Uterus (tissue), 4 donors: ENCODE data around the gene STEAP2. TPM values are rescaled to one million over a fixed set of nuclear protein-coding genes. Genes with fewer than 3 reads are reported as not detected.

Source experiments
- DNase-seq, 2 donors: peaks; one replicate each; pipeline ENCODE4 v3.0.0-alpha.2; 2019 to 2020
- H3K27ac ChIP-seq, 2 donors: fragments of 200-600 bp; sonication (generic); 1 replicate in 1 of 2; 2 replicates in 1 of 2; pipeline ENCODE4 v1.5.1; 2016 to 2018
- H3K27me3 ChIP-seq, 2 donors: fragments of 200-600 bp; sonication (generic); one replicate each; pipeline ENCODE4 v1.5.1; 2018 to 2019; ENCODE audit warnings: control low read depth in 1 of 2
- H3K36me3 ChIP-seq, 2 donors: fragments of 200-600 bp; sonication (generic); one replicate each; pipeline ENCODE4 v1.5.1; 2019; ENCODE audit warnings: control low read depth in 1 of 2
- H3K4me1 ChIP-seq, 2 donors: fragments of 200-600 bp; sonication (generic); one replicate each; pipeline ENCODE4 v1.5.1; 2018 to 2019; ENCODE audit warnings: control low read depth in 1 of 2
- H3K4me3 ChIP-seq, 2 donors: fragments of 200-600 bp; sonication (generic); 1 replicate in 1 of 2; 2 replicates in 1 of 2; pipeline ENCODE4 v1.5.1; 2018 to 2019; ENCODE audit warnings: mild to moderate bottlenecking in 1 of 2
- H3K9me3 ChIP-seq, 2 donors: fragments of 200-600 bp; sonication (generic); one replicate each; pipeline ENCODE4 v1.5.1; 2019; ENCODE audit warnings: control low read depth in 1 of 2
- POLR2A ChIP-seq, 2 donors: fragments of 450-650 bp; IDR thresholded peaks; one replicate each; pipeline ENCODE4 v1.6.1; 2016; ENCODE audit warnings: antibody characterized with exemption in 2 of 2, mild to moderate bottlenecking in 1 of 2, moderate library complexity in 1 of 2
- intact Hi-C: fragments of 100-400 bp; cut with DNase I; formaldehyde crosslinking; loops from one replicate; pipeline ENCODE4 v1.15.1; 2023; ENCODE audit warnings: low total_unique reads
- total RNA-seq, 4 donors: library from RNA; depleted of rRNA in 3 of 4; stranded (reverse); fragments of >200 nt in 3 of 4; gene quantifications; one replicate each; pipeline versions ENCODE4 v1.1.0 to v1.2.4, GENCODE V29; 2014 to 2023
- TF ChIP-seq, protein P1 (sequence below), 4 experiments: fragments of 200-600 bp in 2 of 4; fragments of 450-650 bp in 2 of 4; sonication (generic) in 2 of 4; IDR thresholded peaks; one replicate each; pipeline ENCODE4 v1.5.1; 2016 to 2019; ENCODE audit warnings: antibody characterized with exemption in 4 of 4, mild to moderate bottlenecking in 2 of 4, moderate library complexity in 1 of 4
- donor health status: DM: yes; HTN: yes; CAD: no.

Gene STEAP2
- total RNA-seq, 4 donors from 2014 or later = 18.0 to 48.2 (median 31.2) TPM

DNA sequence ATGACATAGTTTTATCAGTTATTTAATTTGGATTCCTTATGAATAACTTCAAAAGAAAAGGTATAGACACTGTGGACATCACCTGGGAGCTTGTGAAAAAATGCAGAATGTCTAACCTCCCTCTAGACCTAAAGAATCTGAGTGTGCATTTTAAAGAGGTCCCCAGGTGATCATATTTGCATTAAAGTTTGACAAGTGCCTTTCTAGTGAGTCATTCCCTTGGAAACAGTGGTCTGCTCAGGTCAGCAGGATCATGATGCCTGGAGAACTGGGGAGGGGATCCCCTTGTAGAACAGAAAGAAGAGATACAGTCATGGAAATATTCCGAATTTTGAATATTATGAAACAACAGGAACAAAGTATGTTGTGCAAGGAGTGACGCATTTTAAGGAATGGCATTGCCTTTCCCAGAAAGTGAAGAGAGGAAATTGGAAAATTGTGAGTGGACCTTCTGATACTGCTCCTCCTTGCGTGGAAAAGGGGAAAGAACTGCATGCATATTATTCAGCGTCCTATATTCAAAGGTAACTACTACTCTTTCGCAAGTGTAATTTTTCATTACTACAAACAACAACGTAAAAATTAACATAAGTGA, 4.6 kb downstream of the STEAP2 start:
- Histone ChIP-seq H3K4me3 (no peak overlapping the region), H3K27me3 (no peaks in the 10 kb centered on the region), H3K4me1 (no peaks in the 10 kb centered on the region), H3K9me3 (no peaks in the 10 kb centered on the region), H3K27ac (no peak overlapping the region), H3K36me3 (no peaks in the 10 kb centered on the region)
- no peak for DNase-seq
- intact Hi-C loops = no loop called here
- TF ChIP-seq, protein P1, sequence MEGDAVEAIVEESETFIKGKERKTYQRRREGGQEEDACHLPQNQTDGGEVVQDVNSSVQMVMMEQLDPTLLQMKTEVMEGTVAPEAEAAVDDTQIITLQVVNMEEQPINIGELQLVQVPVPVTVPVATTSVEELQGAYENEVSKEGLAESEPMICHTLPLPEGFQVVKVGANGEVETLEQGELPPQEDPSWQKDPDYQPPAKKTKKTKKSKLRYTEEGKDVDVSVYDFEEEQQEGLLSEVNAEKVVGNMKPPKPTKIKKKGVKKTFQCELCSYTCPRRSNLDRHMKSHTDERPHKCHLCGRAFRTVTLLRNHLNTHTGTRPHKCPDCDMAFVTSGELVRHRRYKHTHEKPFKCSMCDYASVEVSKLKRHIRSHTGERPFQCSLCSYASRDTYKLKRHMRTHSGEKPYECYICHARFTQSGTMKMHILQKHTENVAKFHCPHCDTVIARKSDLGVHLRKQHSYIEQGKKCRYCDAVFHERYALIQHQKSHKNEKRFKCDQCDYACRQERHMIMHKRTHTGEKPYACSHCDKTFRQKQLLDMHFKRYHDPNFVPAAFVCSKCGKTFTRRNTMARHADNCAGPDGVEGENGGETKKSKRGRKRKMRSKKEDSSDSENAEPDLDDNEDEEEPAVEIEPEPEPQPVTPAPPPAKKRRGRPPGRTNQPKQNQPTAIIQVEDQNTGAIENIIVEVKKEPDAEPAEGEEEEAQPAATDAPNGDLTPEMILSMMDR (IDR thresholded peaks at IDR 0.05) = no peak
- TF ChIP-seq POLR2A (IDR thresholded peaks at IDR 0.05) = no peak

DNA sequence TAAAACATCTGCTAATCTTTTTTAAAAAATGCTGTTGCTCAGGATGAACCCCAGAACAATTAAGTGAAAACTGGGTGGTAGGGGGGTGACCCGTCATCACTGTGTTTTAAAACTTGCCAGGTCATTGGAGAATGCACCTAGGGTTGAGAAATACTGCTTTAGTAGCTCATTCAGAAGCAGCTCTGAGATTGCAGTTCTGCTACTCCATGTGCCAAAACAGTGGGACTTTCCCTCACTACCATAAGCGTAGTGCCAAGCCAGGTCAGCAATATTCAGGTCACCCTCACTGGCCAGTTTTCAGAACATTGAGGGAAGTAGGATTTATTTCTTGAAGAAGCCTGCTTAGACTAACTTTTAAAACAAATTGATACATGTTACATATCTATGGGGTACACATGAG, 5.2 kb downstream of the STEAP2 start:
- TF ChIP-seq POLR2A (IDR thresholded peaks at IDR 0.05) = no peak
- TF ChIP-seq, protein P1 (IDR thresholded peaks at IDR 0.05) = no peak

DNA sequence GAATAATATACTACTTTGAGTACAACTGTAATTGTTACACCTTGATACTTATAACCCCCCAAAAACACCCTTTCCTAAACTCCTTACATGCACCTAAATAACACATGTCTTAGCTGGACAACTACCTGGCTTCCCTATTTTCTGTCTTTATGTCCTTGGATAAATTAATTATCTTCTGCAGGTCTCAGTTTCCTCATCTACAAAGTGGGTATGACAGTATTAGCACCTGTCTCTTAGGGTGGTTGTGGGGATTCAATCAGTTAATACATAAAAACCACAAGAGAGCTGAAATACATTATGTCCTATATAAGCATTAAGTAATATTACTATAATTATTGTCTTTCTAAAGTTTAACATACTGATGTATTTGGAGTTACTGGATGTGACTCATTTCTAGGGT, 10.8 kb downstream of the STEAP2 start:
- Histone ChIP-seq H3K27ac (peak overlapping the region in 1 of 2 donors; percentile 68), H3K4me3 (no peak overlapping the region), H3K4me1 (no peaks in the 10 kb centered on the region), H3K27me3 (no peaks in the 10 kb centered on the region), H3K36me3 (no peaks in the 10 kb centered on the region), H3K9me3 (no peaks in the 10 kb centered on the region)
- intact Hi-C loops = no loop called here
- no peak for DNase-seq
- no peak for TF ChIP-seq POLR2A (IDR thresholded peaks at IDR 0.05)
- TF ChIP-seq, protein P1 (IDR thresholded peaks at IDR 0.05) = no peak

More for the DNA sequence above, 5.2 kb downstream of the STEAP2 start:
- no peak for DNase-seq
- H3K36me3 ChIP-seq = no peaks in the 10 kb centered on the region
- no peaks in the 10 kb centered on the region for H3K9me3 ChIP-seq
- H3K27me3 ChIP-seq = no peaks in the 10 kb centered on the region
- H3K27ac ChIP-seq = no peak overlapping the region
- H3K4me1 ChIP-seq = no peaks in the 10 kb centered on the region
- no peak overlapping the region for H3K4me3 ChIP-seq
- intact Hi-C loops = no loop called here

DNA sequence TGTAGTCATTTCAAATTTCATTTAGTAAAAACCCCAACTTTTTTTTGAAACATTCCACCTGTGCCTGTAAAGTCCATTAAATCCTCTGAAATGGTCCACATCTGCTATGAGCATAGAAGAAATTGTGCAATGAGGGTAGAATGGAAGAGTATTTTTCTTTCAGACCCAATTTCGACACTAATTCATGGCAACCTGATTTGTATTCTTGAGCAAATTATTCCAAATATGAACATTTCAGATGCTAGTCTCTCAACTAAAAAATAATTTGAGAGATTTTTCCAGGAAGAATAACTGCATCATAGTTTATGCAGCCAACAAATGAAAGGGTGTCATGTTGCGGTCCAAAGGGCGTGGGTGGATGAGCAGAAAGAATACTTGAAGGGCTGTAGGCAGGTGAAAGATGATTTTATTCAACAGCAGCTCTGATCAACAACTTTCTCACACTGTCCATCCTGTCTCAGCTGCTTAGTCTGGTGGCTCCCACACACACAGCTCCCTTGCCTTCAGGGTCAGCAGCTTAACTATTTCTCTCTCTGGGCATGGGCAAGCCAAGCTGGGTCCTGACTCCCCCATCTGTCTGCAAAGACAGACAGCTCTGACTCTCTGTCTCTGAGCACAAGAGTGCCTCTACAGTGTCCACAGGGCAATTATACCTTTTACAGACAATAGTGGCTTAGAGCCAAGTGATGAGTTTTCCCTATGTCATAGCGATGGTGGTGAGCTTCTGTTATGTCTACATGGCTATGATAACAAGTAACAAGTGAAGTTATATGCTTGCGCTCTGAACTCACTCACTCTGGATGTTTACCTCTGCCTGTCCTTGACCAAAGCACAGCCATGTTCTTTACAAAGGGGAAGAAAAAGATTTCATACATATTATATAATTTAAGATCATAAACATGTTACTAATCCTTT, 11.5 kb downstream of the STEAP2 start:
- DNase-seq = peak; percentile 55 to 75
- Histone ChIP-seq H3K4me1 (no peaks in the 10 kb centered on the region), H3K27me3 (no peaks in the 10 kb centered on the region), H3K36me3 (no peaks in the 10 kb centered on the region), H3K27ac (peak overlapping the region in 1 of 2 donors; percentile 68), H3K4me3 (no peak overlapping the region), H3K9me3 (no peaks in the 10 kb centered on the region)
- TF ChIP-seq, protein P1 (IDR thresholded peaks at IDR 0.05) = no peak
- no peak for TF ChIP-seq POLR2A (IDR thresholded peaks at IDR 0.05)
- intact Hi-C loops = no loop called here

DNA sequence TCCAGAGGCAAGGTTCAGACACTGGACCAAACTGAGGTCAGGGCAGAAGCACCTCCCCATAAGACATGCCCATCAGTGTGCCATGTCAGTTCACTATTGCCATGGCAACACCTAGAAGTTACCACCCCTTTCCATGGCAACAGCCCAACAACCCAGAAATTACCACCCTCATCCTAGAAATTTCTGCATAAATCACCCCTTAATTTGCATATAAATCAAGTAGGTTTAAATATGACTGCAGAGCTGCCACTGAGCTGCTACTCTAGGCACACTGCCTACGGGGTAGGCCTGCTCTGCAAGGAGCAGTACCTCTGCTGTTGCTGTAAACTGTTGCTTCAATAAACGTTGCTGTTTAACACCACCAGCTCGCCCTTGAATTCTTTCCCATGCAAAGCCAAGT, 12.7 kb downstream of the STEAP2 start:
- TF ChIP-seq POLR2A (IDR thresholded peaks at IDR 0.05) = no peak
- TF ChIP-seq, protein P1 (IDR thresholded peaks at IDR 0.05) = no peak
- DNase-seq = no peak
- no peaks in the 10 kb centered on the region for H3K4me1 ChIP-seq
- H3K9me3 ChIP-seq = no peaks in the 10 kb centered on the region
- H3K27me3 ChIP-seq = no peaks in the 10 kb centered on the region
- intact Hi-C loops = no loop called here
- H3K4me3 ChIP-seq = no peak overlapping the region
- no peaks in the 10 kb centered on the region for H3K36me3 ChIP-seq
- peak overlapping the region in 1 of 2 donors; percentile 68 for H3K27ac ChIP-seq
